NCI-H128 (cell line): Measurements from ENCODE around the gene NRAS.

Experiments used
- DNase-seq: peaks from one replicate; lab custom pipeline; 2025; ENCODE audit not compliant: unreplicated experiment; lab: John Stamatoyannopoulos, UW

The NRAS gene

GRCh38 chr1:114728553-114728952 is 12.0 kb upstream of the NRAS start:
- no peak for DNase-seq

- no peak for DNase-seq
Measured at GRCh38 chr1:114725230-114725629, 8.7 kb upstream of the NRAS start.

- DNase-seq: no peak
Measured at GRCh38 chr1:114723915-114724314, 7.3 kb upstream of the NRAS start.

- DNase-seq: no peak
Measured at GRCh38 chr1:114723457-114723856, 6.9 kb upstream of the NRAS start.

GRCh38 chr1:114720492-114720891 is 3.9 kb upstream of the NRAS start:
- no peak for DNase-seq

- no peak for DNase-seq
Measured at GRCh38 chr1:114719424-114719787, 2.8 kb upstream of the NRAS start.

- DNase-seq: no peak
Measured at GRCh38 chr1:114718661-114719423, 2.3 kb upstream of the NRAS start.

GRCh38 chr1:114715952-114716303 is 643 bp downstream of the NRAS start:
- no peak for DNase-seq

- DNase-seq: no peak
Measured at GRCh38 chr1:114712977-114713376, 3.6 kb downstream of the NRAS start.

- no peak for DNase-seq
Measured at GRCh38 chr1:114710360-114710759, 6.2 kb downstream of the NRAS start.

GRCh38 chr1:114707604-114708003 is 9.0 kb downstream of the NRAS start:
- no peak for DNase-seq

- DNase-seq: no peak
Measured at GRCh38 chr1:114703242-114703641, 13.3 kb downstream of the NRAS start.

GRCh38 chr1:114702737-114703136 is 13.8 kb downstream of the NRAS start:
- DNase-seq: no peak

GRCh38 chr1:114701931-114702330 is 14.6 kb downstream of the NRAS start:
- no peak for DNase-seq

GRCh38 chr1:114700036-114700600 is 16.5 kb downstream of the NRAS start:
- DNase-seq: no peak

- no peak for DNase-seq
Measured at GRCh38 chr1:114696810-114697209, 19.8 kb downstream of the NRAS start.

GRCh38 chr1:114695430-114696058 is 21.0 kb downstream of the NRAS start, which contains the start of gene AMPD1:
TSS of gene AMPD1 (minus strand) at chr1:114695546. CDS start at chr1:114695471, 75 bp downstream.
- DNase-seq: no peak

GRCh38 chr1:114694540-114695310 is 21.8 kb downstream of the NRAS start:
- DNase-seq: no peak

GRCh38 chr1:114692947-114693346 is 23.6 kb downstream of the NRAS start:
- DNase-seq: no peak

- no peak for DNase-seq
Measured at GRCh38 chr1:114691061-114691460, 25.5 kb downstream of the NRAS start.

GRCh38 chr1:114690148-114690547 is 26.4 kb downstream of the NRAS start:
- DNase-seq: no peak

GRCh38 chr1:114688526-114688925 is 28.0 kb downstream of the NRAS start:
- no peak for DNase-seq
